Body of pancreas (tissue), 4 donors: Measurements from ENCODE around the gene CORO1C. TPM values are rescaled to one million over a fixed set of nuclear protein-coding genes. Genes with fewer than 3 reads are reported as not detected.
A peak's percentile ranks its signal among the peaks of the same experiment; 100 is the strongest.
"Not testable (repeated sequence)": the region's sequence is repeated elsewhere in the genome, so short reads cannot be mapped to it uniquely, and the experiment has no call there.

Experiments used
- ATAC-seq: fragments of 150-250 bp; one replicate; pipeline ENCODE4 v1.9.1; 2016
- DNase-seq, 4 donors: peaks; one replicate each; pipeline ENCODE4 v3.0.0-alpha.2; 2019
- H3K27ac ChIP-seq, 4 donors: fragments of 200-600 bp; sonication (generic); 1 replicate in 3 of 4; 2 replicates in 1 of 4; pipeline versions ENCODE4 v1.5.1 to v1.6.1; 2016 to 2019; ENCODE audit warnings: mild to moderate bottlenecking in 1 of 4, mixed read lengths in 1 of 4, moderate library complexity in 1 of 4
- H3K27me3 ChIP-seq, 2 donors: fragments of 200-600 bp; sonication (generic); one replicate each; pipeline ENCODE4 v1.6.0; 2016; ENCODE audit warnings: mild to moderate bottlenecking in 1 of 2
- H3K36me3 ChIP-seq, 2 donors: fragments of 200-600 bp; sonication (generic); replicated peaks in 1 of 2; 2 replicates each; pipeline ENCODE4 v1.5.1; 2016; ENCODE audit warnings: low read depth in 2 of 2; ENCODE audit not compliant: insufficient read depth in 1 of 2
- H3K4me1 ChIP-seq: fragments of 200-600 bp; sonication (generic); one replicate; pipeline ENCODE4 v1.6.0; 2016
- H3K4me3 ChIP-seq, 2 donors: fragments of 200-600 bp; sonication (generic); 1 replicate in 1 of 2; 2 replicates in 1 of 2; pipeline ENCODE4 v1.5.1; 2016 to 2019
- H3K9me3 ChIP-seq, 3 donors: fragments of 200-600 bp; sonication (generic); 1 replicate in 2 of 3; 2 replicates in 1 of 3; pipeline ENCODE4 v1.5.1; 2016
- CTCF ChIP-seq, 7 experiments: fragments of 450-650 bp in 4 of 7; fragments of 200-600 bp in 3 of 7; sonication (generic) in 3 of 7; IDR thresholded peaks; one replicate each; pipeline ENCODE4 v1.5.1; 2016 to 2019; ENCODE audit warnings: antibody characterized with exemption in 7 of 7
- POLR2A ChIP-seq, 3 donors: fragments of 450-650 bp; IDR thresholded peaks; one replicate each; pipeline ENCODE4 v1.6.1; 2016; ENCODE audit warnings: antibody characterized with exemption in 3 of 3, mild to moderate bottlenecking in 2 of 3
- WGBS, 2 donors: methylation state at CpG; one replicate each; pipeline ENCODE4 v1.1.5; 2017; 5-methylcytosine and 5-hydroxymethylcytosine counted together
- intact Hi-C: fragments of 100-400 bp; cut with DNase I; formaldehyde crosslinking; loops from one replicate; pipeline ENCODE4 v1.15.1; 2023
- total RNA-seq, 2 donors: library from RNA; depleted of rRNA; stranded (reverse); fragments of >200 nt; gene quantifications; one replicate each; pipeline ENCODE4 v1.1.0, GENCODE V29; 2016

The CORO1C gene
- total RNA-seq, 2 donors from 2014 or later: 26.7 to 27.4 TPM

DNA sequence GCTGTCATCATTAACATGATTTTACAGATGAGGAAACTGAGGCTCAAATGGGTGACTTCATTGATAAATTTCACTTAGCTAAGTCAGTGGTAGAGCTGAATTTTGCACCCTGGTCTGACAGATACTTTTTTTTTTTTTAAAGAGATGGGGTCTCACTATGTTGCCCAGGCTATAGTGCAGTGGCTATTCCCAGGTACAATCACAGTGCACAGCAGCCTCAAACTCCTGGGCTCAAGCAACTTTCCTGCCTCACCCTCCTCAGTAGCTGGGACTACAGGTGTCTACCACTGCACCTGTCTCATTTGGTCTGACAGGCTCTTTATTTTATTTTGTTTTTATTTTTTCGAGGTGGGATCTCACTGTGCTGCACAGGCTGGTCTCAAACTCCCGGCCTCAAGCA lies 24.2 kb upstream of the CORO1C start:
- intact Hi-C loops: no loop called here
- DNase-seq: no peak
- Histone ChIP-seq H3K27ac (no peak overlapping the region), H3K27me3 (no peaks in the 10 kb centered on the region), H3K36me3 (no peaks in the 10 kb centered on the region), H3K4me1 (no peaks in the 10 kb centered on the region), H3K4me3 (no peak overlapping the region), H3K9me3 (no peaks in the 10 kb centered on the region)
- no peak for ATAC-seq
- TF ChIP-seq CTCF (IDR thresholded peaks at IDR 0.05): no peak
- no peak for TF ChIP-seq POLR2A (IDR thresholded peaks at IDR 0.05)
- WGBS, 2 donors: 77 to 79% methylated on average over 2 of the region's 2 CpGs

GRCh38 chr12:108753976-108754375 lies 22.7 kb upstream of the CORO1C start:
- TF ChIP-seq CTCF (IDR thresholded peaks at IDR 0.05) (no peak), POLR2A (IDR thresholded peaks at IDR 0.05) (no peak)
- Histone ChIP-seq H3K36me3 (no peaks in the 10 kb centered on the region), H3K27me3 (no peaks in the 10 kb centered on the region), H3K4me1 (no peaks in the 10 kb centered on the region), H3K27ac (no peak overlapping the region), H3K4me3 (no peak overlapping the region), H3K9me3 (no peaks in the 10 kb centered on the region)
- 83 to 100% methylated on average over 3 to 6 of the region's 6 CpGs for WGBS, 2 donors
- ATAC-seq (no peak), DNase-seq (no peak)
- intact Hi-C loops: no loop called here

- intact Hi-C loops: no loop called here
- no peaks in the 10 kb centered on the region for H3K27me3 ChIP-seq
- peak in 1 of 4 donors; percentile 33 for DNase-seq
- H3K27ac ChIP-seq: no peak overlapping the region
- no peak overlapping the region for H3K4me3 ChIP-seq
- 96 to 100% methylated on average over 1 of the region's 1 CpG for WGBS, 2 donors
- no peaks in the 10 kb centered on the region for H3K36me3 ChIP-seq
- no peak for TF ChIP-seq POLR2A (IDR thresholded peaks at IDR 0.05)
- no peak for TF ChIP-seq CTCF (IDR thresholded peaks at IDR 0.05)
- no peaks in the 10 kb centered on the region for H3K9me3 ChIP-seq
- no peak for ATAC-seq
- no peaks in the 10 kb centered on the region for H3K4me1 ChIP-seq
Observed at GRCh38 chr12:108752387-108752786, 21.1 kb upstream of the CORO1C start.

DNA sequence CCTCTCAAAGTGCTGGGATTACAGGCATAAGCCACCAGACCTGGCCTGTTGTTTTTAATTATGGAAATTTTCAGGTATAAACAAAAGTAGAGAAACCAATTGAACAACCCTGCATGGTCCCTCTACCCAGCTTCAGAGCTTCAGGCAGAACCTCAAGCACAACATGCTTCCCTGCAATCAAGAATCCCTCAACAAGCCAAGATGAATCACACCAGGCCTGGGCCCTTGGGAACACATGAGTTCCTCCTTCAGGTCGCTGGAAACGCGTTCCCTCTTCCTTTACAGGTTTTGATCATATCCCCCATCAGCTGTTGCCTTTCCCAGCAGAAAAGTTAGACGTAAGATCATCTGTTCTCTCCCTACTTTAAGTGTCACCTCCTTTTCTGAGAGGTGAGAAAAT lies 20.5 kb upstream of the CORO1C start:
- TF ChIP-seq POLR2A (IDR thresholded peaks at IDR 0.05): no peak
- TF ChIP-seq CTCF (IDR thresholded peaks at IDR 0.05): no peak
- ATAC-seq: no peak

GRCh38 chr12:108751003-108751402 lies 19.7 kb upstream of the CORO1C start:
- H3K4me3 ChIP-seq, H3K9me3 ChIP-seq, ATAC-seq, H3K27ac ChIP-seq, H3K27me3 ChIP-seq, intact Hi-C loops, H3K36me3 ChIP-seq, DNase-seq, H3K4me1 ChIP-seq: not testable (repeated sequence)
- WGBS, 2 donors: 67 to 88% methylated on average over 4 of the region's 4 CpGs

More for the DNA sequence above, 20.5 kb upstream of the CORO1C start:
- Histone ChIP-seq H3K9me3 (no peaks in the 10 kb centered on the region), H3K27ac (no peak overlapping the region), H3K36me3 (no peaks in the 10 kb centered on the region), H3K4me1 (no peaks in the 10 kb centered on the region), H3K4me3 (no peak overlapping the region), H3K27me3 (no peaks in the 10 kb centered on the region)
- no peak for DNase-seq
- intact Hi-C loops: no loop called here
- WGBS, 2 donors: 47 to 67% methylated on average over 4 of the region's 4 CpGs
